GM19372 (cell line): ENCODE data around the gene ZNF524.
"Not testable (repeated sequence)": the region's sequence is repeated elsewhere in the genome, so short reads cannot be mapped to it uniquely, and the experiment has no call there.

Source experiments
- ATAC-seq: cut with Tn5 transposase; IDR thresholded peaks from one replicate; pipeline ENCODE4 v1.9.1; 2021; ENCODE audit warnings: mild to moderate bottlenecking, low read depth, moderate library complexity; ENCODE audit not compliant: unreplicated experiment

ZNF524 gene

DNA sequence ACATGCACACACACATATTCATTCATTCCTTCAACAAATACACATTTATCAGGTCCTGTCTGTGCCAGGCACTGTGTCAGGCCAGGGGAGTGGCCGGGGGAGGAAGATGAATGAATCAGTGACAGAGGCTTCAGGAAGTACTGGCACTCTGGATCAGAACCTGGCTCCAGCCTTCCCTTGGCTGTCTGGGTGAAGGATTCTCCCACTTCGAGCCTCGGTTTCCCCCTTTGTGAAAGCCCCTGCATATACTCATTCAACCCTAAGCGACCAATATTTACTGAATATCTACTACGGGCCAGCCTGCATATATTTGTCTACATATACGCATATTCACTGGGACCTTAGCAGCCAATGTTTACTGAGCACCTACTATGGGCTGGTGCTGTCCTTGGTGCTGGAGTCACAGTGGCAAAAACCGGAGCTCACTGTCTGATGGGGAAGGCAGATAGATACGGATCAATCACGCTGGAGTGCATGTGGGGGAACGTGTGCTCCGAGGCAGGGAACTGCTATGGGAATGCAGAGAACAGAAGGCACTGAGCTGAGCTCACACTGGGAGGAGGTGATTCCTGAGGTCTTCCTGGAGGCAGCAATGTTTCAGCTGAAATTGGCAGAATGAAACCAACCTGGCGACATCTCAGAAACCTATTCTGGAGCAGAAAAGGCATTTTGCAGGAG lies 18.8 kb upstream of the ZNF524 start:
- ATAC-seq = no peak

DNA sequence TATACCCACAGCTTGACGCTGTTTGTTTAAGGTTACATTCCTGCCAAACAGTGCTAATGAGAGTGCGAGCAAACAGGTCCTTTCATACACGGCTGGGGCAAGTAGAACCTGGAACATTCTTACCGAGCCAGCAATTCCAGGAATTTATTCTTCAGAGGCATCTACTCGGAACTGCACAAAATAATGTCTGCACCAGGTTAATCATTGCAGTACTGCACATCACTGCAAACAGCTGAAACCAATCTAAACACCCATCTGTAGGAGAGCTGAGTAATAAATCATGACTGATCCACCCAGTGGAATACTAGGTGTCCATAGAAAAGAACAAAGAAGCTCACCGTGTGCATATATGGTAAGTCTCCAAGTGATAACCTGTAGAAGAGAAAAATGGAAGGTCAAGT lies 18.3 kb upstream of the ZNF524 start:
- no peak for ATAC-seq

DNA sequence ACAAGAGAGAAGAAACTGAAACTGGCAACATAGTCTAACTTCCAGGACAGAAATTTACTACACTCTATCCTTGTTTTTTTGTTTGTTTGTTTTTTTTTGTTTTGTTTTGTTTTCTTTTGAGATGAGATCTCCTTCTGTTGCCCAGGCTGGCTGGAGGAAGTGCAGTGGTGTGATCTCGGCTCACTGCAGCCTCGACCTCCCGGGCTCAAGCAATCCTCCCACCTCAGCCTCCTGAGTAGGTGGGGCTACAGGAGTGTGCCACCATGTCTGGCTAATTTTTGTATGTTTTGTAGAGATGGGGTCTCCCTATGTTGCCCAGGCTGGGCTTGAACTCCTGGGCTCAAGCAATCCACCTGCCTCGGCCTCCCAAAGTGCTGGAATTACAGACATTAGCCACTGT lies 17.8 kb upstream of the ZNF524 start:
- ATAC-seq = not testable (repeated sequence)

DNA sequence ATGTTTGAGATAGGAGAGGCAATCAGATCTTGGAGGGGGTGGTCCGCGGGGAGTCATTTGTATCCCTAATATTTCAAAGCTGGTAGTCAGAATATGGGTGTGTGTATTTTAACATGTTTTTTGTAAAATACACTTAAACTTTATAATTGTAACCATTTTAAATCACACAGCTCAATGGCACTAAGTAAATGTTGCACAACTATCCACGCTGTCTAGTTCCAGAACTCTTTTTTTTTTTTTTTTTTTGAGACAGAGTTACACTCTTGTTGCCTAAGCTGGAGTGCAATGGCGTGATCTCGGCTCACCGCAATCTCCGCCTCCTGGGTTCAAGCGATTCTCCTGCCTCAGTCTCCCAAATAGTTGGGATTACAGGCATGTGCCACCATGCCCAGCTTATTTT lies 16.2 kb upstream of the ZNF524 start:
- ATAC-seq = not testable (repeated sequence)

DNA sequence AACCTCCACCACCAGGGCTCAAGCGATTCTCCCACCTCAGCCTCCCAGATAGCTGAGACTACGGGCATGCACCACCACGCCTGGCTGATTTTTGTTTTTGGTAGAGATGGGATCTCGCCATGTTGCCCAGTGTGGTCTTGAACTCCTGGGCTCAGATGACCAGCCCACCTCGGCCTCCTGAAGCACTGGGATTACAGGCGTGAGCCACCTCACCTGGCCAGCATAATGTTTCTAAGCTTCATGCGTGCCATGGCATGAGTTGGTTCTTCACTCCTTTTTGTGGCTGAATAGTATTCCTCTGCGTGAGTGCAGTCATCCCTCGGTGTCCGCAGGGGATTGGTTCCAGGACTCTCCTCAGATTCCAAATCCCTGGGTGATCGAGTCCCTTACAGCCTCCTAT lies 15.2 kb upstream of the ZNF524 start:
- ATAC-seq = no peak

DNA sequence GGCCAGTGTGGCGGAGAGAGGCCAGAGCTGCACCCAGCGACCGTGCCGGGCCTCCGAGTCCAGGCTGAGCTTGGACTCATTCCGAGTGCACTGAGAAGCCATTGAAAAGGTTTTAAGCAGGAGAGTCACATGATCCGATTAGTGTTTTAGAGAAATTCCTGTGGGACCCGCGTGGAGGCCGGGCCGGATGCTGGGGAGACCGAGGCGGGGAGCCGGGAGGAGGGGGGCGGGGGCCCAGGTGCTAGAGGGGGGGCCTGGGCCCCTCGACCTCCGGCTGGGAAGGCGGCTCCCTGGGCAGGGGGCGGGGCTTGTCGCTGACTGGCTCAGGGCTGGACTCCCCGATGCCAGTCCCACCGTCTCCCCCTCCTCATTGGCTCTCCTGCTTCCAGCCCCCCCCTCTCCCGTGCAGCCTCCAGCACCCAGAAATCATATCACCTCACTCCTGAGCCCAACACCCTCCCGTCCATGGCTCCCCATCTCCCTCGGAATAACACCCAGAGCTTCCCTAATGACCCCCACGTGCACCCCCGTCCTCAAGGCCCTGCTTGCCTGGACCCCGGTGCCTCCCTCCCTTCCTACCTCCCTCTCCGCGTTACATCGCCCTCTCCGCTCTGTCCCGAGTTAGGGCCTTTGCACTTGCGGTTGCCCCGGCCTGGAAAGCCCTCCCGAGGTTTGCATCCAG lies 14.3 kb upstream of the ZNF524 start:
- no peak for ATAC-seq

DNA sequence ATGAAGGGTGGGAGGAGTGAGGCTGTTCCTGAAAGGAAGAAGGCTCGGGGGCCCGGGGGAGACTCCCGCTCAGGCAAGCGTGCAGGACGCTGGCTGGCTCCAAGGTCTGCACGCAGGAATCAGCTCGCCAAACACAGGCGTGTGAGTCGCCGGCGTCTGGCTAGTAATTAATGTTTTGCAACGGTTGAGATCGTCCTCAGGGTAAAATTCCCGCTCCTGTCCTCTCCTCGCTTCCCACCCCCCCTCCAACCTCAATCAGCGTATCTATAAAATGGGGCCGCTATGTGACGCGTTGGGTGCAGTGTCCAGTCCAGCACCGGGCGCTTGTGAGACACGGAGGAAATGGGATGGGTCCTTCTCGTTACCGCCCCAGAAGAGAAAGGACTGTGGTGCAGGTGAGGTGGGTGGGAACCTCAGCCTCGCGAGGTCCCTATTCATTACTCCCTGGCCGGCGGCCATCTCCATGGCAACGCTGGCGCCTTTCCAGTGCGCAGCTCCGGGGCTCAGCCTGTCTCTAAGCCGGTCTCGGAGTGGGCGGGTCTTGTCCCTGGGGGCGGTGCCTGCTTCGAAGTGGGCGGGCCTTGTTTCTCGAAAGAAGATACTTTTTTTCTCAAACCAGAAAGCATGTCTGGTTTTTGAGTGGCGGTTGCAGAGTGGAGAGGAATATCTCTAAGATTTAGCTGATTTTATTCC lies 13.0 kb upstream of the ZNF524 start:
- ATAC-seq = peak; percentile 96

DNA sequence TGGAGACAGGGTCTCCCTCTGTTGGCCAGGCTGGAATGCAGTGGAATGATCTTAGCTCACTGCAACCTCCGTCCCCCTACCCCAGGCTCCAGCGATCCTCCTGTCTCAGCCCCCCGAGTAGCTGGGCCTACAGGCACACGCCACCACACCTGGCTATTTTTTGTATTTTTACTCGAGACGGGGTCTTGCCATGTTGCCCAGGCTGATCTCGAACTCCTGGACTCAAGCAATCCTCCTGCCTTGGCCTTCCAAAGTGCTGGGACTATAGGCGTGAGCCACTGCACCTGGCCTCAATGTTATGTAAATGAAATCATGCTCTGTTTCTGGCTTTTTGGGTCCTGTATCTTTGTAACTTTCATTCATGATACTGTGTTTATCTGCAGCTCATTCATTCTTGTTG lies 11.3 kb upstream of the ZNF524 start:
- no peak for ATAC-seq

DNA sequence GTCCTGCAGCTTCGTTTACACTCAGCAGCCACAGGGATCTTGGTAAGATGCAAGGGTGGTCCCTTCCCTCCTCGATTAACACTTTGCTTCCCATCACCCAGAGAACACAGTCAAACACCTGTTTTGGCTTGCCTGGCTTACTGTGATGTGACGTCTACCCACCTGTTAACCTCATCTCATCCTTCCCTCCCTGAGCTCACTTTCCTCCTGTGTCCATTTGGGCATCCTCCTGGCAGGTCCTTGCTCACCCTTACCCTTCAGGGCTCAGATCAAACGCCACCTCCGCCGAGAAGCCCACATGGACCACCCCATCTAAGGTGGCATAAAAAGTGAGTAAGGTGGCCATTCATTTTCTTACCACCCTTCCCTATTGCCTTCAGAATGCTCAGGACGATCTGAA lies 10.0 kb upstream of the ZNF524 start:
- ATAC-seq = no peak

DNA sequence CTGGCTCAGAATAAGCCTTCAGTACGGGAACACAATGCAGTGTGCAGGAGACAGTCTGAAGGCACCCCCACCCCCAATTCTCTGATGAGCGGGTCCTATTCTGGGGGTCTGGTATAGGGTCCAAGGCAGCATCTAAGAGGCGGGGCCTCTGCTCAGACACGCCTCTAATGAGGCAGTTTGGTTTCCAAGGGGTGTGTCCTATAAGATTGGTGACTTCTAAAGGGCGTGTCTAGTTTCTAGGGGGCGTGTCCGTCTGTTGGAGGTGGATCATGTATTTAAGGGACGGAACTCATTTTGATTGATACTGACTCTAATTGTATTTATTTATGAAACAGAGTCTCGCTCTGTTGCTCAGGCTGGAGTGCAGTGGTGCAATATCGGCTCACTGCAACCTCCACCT lies 9.5 kb upstream of the ZNF524 start:
- ATAC-seq = no peak

DNA sequence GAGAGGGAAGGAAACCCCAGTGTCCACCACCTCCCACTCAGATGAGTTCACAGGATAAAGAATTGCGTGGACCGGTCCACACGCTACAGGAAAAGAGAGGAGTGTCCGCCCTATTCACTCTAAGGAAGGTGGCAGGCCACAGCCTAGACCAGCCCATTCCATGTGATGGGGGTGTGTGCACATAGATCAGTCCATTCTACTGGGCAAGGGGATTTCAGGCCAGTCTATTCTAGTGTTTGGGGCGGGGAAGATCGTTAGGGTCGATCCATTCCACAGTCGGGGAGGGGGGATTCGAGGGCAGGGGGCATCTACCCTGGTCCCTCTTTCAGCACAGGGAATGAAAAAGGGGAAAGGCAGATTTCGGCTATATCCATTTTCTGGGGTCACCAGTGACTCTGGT lies 8.5 kb upstream of the ZNF524 start:
- no peak for ATAC-seq

DNA sequence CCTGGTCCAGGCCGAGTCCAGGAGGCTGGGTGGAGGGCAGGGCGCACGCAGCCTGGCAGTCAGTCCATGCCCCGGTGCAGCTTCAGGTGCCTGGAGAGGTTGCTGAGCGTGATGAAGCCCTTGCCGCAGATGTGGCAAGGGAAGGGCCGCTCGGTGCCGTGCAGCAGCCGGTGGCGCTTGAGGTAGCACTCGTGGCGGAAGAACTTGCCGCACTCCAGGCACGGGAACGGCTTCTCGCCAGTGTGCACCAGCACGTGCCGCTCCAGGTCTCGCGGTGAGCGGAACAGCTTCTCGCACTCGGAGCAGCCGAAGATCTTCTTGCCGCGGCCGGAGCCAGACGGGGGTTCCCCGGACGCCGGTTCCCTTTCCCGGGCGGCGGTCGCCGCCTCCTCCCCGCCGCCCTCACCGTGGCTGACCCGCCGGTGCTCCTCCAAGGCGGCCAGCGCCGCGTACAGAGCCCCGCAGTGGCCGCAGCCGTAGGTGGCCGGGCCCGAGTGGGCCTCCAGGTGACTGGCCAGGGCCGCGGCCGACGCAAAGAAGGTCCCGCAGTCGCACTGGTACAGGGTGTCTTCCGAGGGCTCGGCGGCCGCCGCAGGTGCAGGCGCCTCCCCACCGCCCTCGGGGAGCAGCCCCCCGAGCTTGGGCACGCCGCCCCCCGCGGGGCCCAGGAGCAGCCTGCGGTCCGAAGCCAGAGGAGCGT lies 7.5 kb upstream of the ZNF524 start:
- ATAC-seq = no peak

DNA sequence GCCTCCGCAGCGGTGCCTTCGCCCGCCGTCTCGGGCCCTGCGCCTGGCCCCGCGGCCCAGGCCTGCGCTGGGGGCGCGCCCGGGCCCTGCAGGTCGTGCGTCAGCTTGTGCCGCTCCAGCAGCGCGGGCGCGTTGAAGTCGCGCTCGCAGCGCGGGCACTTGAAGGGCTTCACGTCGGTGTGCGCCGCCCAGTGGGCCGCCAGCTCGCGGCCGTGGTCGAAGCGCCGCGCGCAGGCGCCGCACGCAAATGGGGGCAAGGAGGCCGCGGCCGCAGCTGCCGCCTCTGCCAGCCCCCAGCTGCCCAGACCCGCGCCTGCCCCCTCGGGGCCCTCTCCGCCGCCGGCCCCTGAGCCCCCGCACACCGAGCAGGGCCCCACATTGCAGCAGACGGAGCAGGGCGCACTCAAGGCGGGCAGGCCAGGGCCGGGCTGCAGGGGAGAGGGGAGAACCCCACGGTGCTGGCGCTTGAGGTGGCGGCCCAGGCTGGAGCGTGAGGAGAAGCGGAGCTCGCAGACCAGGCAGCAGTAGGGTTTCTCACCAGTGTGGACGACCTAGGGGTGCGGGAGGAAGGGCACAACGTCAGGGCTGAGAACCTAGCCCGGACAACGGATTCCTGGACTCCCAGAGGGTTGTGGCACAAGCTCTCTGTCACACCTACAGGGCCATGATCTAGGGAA lies 6.9 kb upstream of the ZNF524 start:
- ATAC-seq = no peak

DNA sequence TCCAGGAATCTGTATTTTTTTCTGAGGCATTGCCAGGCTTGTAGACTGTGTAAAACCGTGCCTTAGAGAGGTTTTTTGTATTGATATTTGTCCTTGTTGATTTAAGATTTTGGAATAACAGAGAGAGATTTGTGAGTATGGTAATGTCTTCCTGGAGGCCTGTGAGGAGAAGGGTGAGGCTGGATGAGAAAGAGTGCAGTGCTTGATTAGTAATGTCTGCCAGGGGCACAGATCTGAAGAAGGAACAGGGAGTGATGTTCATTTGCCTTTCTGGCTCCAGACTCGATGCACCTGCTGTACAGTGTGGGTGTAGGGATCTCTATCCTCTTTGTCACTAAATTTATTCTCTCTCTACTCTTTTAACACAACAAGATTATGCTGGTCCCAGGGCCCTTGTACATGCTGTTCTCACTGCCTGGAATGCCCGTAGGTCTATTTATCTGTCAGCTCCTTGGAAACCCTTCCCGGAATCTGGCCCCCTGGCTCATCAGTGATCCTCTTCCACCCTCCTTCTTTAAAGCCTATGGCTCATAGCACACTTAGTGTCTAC lies 5.0 kb upstream of the ZNF524 start:
- ATAC-seq = no peak

DNA sequence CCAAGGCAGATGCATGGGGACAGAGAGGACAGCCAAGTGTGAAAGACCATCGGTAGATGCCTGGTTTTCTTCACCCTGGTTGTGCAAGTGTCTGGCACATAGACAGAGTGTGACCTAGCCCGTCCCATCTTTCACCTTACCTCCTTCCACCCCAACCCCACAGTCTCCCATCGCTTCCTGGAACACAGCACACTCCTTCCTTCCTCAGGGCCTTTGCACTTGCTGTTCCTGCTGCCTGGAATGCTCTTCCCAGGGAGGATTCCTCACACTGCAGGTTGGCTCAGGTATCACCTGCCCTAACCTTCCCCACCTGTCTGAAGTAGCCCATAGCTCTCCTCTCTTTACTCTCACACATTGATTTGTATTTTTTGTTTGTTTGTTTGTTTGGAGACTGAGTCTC lies 3.8 kb upstream of the ZNF524 start:
- ATAC-seq = no peak

DNA sequence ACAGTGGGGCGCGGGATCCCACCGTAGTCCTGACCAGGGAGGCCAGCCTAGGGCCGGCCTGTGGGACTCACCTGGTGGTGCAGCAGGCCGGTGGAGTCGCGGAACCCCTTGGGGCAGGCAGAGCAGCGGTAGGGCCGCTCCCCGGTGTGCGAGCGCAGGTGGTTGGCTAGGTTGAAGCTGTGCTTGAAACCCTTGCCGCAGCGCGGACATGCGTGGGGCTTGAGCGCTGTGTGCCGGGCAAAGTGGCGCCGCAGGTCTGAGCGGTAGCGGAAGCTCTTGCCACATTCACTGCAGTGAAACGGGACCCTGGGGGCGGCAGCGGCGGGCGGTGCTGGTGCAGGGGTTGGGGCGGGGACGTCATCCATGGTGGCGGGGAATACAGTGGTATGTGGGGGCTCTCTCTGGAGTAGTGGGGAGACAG lies 2.6 kb upstream of the ZNF524 start:
- no peak for ATAC-seq

DNA sequence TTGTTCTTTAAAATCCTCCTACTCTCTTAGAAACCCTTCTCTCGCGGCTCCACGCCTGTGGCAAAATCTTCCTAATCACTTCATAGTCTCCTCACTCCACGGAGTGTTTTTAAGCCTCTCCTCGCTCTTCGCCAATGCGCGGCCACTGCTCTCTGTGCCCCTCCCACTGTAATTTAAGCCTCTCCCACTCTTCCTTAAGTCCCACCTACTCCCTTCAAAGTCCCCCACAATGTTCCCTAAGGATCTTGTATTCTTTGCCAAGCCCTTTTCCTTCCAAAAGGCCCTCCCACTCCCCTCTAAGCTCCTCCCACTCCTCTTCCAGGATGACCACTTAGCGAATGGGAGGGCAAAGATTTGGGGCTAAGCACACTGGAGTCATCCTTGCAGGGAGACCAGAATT lies 2.1 kb upstream of the ZNF524 start:
- no peak for ATAC-seq

DNA sequence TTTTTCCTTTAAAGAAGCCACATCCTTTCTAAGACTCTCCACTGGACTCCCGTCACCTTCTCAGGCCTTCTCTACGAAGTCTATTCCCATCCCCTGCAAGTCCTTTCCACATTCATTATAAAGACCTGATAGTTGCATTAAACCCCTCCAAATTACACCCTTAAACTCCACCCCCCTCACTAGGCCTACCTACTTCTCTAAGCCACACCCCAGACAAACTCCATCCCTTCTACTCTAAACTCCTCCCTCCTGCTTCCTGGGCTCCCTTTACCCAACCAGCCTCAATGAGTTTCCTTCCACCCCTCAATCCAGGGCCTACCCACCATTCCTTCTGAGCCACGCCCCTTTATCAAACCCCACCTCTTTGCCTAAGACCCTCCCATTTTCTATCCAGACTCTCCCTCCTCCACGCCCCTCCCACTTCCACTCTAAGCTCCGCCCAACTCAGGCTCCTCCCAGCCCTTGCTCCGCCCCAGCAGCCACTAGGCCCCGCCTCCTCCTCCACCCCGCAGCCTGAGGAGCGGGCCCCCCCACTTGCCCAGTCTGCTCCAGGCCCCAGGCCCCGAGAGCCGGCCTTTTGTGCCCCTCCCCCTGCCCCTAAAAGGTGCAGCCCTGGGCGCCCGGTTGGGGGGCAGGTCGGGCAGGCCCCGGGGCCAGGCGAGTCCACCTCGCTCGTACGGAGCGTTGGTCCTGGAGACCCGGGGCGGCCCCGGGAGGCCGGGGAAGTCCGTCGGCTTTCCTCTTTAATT lies 1.2 kb upstream of the ZNF524 start:
- ATAC-seq = peak; percentile 45

DNA sequence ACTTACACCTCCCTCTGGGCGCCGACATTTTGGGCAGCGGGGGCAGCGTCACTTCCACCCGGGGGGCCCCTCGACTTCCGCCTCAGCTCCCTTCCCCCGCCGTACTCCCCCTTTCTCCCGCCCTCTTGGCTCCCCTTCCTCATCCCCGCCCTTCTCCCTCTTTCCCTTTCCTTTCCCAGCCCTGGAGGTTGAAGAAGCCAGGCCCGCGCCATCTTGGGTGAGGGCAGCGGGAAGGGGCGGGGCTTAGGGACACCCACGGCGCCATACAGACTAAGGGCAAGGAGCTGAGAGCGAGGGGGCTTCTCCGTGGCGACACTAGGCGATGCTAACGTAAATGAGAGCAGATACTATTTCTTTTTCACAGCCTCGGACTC lies 633 bp upstream of the ZNF524 start, which contains the start of gene FIZ1:
FIZ1 (minus strand) TSS at position 50 of the 374 bp plus-strand sequence. CDS start 1,652 bp downstream, outside the sequence.
- ATAC-seq = peak; percentile 46

DNA sequence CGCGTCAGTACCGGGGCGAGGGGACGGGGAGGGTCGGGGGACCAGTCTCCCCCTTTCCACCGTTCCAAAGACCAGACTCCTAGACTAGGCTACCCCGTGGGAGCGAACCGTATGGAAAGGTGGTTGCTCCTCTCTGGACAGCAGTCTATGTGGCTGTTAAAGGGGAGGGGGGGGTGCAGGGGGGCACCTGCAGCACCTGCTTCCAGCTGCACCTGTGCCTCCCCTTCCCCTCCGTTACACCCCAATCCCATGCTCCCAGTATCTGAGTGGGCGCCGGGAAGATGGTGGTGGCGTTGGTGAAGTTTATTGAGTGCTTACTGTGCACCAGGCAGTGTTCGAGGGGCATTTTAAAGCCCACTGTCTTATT lies 557 bp downstream of the ZNF524 start:
- no peak for ATAC-seq
